Left ventricle myocardium inferior (tissue), 1 donor: ENCODE results near the gene ABI2. TPM values are rescaled to one million over a fixed set of nuclear protein-coding genes. Genes with fewer than 3 reads are reported as not detected.
"Not testable (repeated sequence)": the region's sequence is repeated elsewhere in the genome, so short reads cannot be mapped to it uniquely, and the experiment has no call there.

ENCODE experiments used
- DNase-seq: peaks from one replicate; pipeline ENCODE4 v3.0.0-alpha.2; 2020
- H3K27ac ChIP-seq: fragments of 200-600 bp; replicated peaks from 2 replicates; pipeline ENCODE4 v1.8.0; 2021
- H3K27me3 ChIP-seq: fragments of 200-600 bp; 2 replicates; pipeline ENCODE4 v1.8.0; 2021; ENCODE audit warnings: low read depth
- H3K36me3 ChIP-seq: fragments of 200-600 bp; 2 replicates; pipeline ENCODE4 v1.8.0; 2021
- H3K4me1 ChIP-seq: fragments of 200-600 bp; 2 replicates; pipeline ENCODE4 v1.8.0; 2021
- H3K4me3 ChIP-seq: fragments of 200-600 bp; 2 replicates; pipeline ENCODE4 v1.8.0; 2021; ENCODE audit warnings: mild to moderate bottlenecking, moderate library complexity
- H3K9me3 ChIP-seq: fragments of 200-600 bp; replicated peaks from 2 replicates; pipeline ENCODE4 v1.8.0; 2021
- intact Hi-C: fragments of 100-400 bp; cut with micrococcal nuclease; formaldehyde crosslinking; loops from one replicate; pipeline ENCODE4 v1.11.0; 2022
- total RNA-seq: library from RNA; stranded (reverse); fragmentation: NEBNext Ultra II Directional; extraction: Animal tissue kit (Norgen Biotek cat#: 25700); gene quantifications from one replicate; pipeline ENCODE4 v1.2.1, GENCODE V29; 2021
- TF ChIP-seq, protein P1 (sequence below): fragments of 200-600 bp; IDR thresholded peaks from 2 replicates; pipeline ENCODE4 v1.8.0; 2021; ENCODE audit warnings: antibody characterized with exemption, mild to moderate bottlenecking, borderline replicate concordance
- donor health status: DM: no; HTN: yes; CAD: no; lungs with severe emphysema.

Gene ABI2
- total RNA-seq, 1 donor from 2014 or later, result 63.1 TPM

DNA sequence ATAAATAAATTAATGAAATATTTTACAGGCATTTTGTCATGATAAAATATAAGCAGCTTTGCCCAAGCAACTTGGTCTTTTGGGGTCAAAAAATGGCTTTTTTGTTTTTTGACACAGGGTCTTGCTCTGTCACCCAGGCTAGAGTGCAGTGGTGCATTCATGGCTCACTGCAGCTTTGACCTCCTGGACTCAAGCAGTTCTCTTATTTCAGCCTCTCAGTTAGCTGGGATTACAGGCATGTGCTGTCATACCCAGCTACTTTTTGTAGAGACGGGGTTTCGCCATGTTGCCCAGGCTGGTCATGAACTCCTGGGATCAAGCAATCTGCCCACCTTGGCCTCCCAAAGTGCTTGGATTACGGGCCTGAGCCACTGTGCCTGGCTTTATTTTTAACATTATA is 51.0 kb downstream of the ABI2 start:
- no peak for DNase-seq
- no peaks in the 10 kb centered on the region for H3K36me3 ChIP-seq
- H3K4me3 ChIP-seq, result no peak overlapping the region
- no peaks in the 10 kb centered on the region for H3K4me1 ChIP-seq
- no peaks in the 10 kb centered on the region for H3K27me3 ChIP-seq
- H3K27ac ChIP-seq, result no peak overlapping the region
- TF ChIP-seq, protein P1, sequence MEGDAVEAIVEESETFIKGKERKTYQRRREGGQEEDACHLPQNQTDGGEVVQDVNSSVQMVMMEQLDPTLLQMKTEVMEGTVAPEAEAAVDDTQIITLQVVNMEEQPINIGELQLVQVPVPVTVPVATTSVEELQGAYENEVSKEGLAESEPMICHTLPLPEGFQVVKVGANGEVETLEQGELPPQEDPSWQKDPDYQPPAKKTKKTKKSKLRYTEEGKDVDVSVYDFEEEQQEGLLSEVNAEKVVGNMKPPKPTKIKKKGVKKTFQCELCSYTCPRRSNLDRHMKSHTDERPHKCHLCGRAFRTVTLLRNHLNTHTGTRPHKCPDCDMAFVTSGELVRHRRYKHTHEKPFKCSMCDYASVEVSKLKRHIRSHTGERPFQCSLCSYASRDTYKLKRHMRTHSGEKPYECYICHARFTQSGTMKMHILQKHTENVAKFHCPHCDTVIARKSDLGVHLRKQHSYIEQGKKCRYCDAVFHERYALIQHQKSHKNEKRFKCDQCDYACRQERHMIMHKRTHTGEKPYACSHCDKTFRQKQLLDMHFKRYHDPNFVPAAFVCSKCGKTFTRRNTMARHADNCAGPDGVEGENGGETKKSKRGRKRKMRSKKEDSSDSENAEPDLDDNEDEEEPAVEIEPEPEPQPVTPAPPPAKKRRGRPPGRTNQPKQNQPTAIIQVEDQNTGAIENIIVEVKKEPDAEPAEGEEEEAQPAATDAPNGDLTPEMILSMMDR, result no peak
- H3K9me3 ChIP-seq, result no peaks in the 10 kb centered on the region
- intact Hi-C loops, result no loop called here

DNA sequence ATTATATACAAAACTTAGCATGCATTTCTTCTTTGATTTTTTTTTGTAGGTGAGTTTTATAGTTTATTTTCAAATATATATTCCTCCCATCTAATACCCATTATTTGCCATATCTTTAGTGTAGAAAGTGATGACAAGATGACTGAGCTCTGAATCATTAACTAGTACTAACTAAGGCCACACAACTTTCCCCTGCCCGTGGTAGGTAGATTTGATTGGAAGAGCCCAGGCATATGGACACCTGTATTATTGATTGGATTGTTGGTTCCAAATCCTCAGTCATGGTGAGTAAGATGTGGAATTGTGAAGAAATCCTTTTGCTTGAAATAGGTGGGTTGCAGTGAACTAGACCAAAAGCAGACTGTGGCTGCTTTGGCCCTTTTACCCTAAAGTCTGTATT is 54.8 kb downstream of the ABI2 start:
- TF ChIP-seq, protein P1, result no peak
- intact Hi-C loops, result no loop called here
- H3K4me1 ChIP-seq, result no peaks in the 10 kb centered on the region
- no peaks in the 10 kb centered on the region for H3K36me3 ChIP-seq
- DNase-seq, result no peak
- H3K9me3 ChIP-seq, result no peaks in the 10 kb centered on the region
- H3K27me3 ChIP-seq, result no peaks in the 10 kb centered on the region
- no peak overlapping the region for H3K27ac ChIP-seq
- no peak overlapping the region for H3K4me3 ChIP-seq

DNA sequence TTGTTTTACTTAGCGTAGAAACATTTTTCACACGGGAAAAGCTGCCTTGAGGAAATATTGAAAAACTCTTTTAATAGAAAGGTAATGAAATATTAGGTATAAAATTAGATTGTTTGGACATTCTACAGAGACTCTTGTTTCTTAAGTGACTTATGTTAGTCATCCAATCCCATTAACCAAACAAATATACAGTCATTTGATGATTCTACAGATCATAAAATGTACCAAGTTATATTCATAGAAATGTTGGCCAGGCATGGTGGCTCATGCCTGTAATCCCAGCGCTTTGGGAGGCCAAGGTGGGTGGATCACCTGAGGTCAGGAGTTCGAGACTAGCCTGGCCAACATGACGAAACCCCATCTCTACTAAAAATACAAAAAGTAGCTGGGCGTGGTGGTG is 60.0 kb downstream of the ABI2 start:
- H3K4me3 ChIP-seq, H3K27ac ChIP-seq, H3K27me3 ChIP-seq, H3K4me1 ChIP-seq, H3K9me3 ChIP-seq, DNase-seq, intact Hi-C loops: not testable (repeated sequence)
- H3K36me3 ChIP-seq, result peaks cover 20% of the 10 kb centered on the region

DNA sequence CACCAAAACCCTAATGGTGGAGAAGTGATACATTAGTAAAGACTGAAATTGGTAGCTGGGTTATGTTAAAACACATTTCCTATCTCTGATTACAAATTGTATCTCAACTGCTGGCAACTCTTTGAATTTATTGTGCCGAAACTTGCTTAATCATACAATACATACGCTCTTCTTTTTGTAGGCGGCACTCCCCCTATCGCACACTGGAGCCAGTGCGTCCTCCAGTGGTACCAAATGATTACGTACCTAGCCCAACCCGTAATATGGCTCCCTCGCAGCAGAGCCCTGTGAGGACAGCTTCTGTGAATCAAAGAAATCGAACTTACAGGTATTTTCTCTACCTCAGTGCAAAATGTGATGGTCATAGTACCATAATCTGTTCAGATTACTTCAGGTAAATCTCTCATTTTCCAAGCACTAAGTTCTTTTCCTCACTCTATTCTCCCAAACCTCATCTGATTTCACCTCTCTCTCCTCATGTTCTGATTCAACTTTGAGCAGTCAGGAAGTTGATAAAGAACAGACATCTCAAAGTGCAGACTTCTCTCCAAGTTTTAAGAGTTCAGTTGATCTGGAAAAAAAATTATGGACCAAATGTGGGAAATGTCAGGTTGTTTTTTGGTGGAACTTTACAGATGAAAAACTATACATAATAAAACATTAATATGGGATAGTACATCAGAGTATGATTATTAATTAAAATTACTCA is 66.5 kb downstream of the ABI2 start:
- intact Hi-C loops, result no loop called here
- peaks cover 7% of the 10 kb centered on the region for H3K4me1 ChIP-seq
- H3K36me3 ChIP-seq, result peaks cover 42% of the 10 kb centered on the region

DNA sequence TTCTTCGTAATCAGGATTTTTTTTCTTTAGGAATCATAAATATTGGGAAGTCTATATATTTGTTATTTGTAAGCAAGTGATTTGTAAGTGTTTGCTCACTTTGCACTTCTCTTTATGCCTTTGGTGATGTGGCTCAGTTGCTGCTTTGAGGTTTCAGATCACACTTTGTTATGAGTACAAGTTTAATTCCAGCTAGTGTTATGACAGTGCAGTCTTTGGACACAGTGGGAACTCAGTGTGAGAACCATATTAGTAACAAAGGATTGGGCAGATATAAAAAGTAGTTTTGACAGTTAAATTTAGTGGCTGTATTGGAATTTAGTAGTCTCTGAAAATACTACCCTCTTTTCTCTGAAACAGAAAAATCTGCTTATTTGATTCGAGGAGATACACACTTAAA is 67.7 kb downstream of the ABI2 start:
- no peak overlapping the region for H3K27ac ChIP-seq
- H3K27me3 ChIP-seq, result no peaks in the 10 kb centered on the region
- no peak for DNase-seq
- TF ChIP-seq, protein P1, result no peak
- H3K36me3 ChIP-seq, result peaks cover 38% of the 10 kb centered on the region
- H3K9me3 ChIP-seq, result no peaks in the 10 kb centered on the region
- intact Hi-C loops, result no loop called here
- no peak overlapping the region for H3K4me3 ChIP-seq
- peaks cover 7% of the 10 kb centered on the region for H3K4me1 ChIP-seq

More for the DNA sequence above, 66.5 kb downstream of the ABI2 start:
- TF ChIP-seq, protein P1, result no peak
- no peaks in the 10 kb centered on the region for H3K27me3 ChIP-seq
- H3K9me3 ChIP-seq, result no peaks in the 10 kb centered on the region
- DNase-seq, result no peak
- no peak overlapping the region for H3K27ac ChIP-seq
- H3K4me3 ChIP-seq, result no peak overlapping the region

DNA sequence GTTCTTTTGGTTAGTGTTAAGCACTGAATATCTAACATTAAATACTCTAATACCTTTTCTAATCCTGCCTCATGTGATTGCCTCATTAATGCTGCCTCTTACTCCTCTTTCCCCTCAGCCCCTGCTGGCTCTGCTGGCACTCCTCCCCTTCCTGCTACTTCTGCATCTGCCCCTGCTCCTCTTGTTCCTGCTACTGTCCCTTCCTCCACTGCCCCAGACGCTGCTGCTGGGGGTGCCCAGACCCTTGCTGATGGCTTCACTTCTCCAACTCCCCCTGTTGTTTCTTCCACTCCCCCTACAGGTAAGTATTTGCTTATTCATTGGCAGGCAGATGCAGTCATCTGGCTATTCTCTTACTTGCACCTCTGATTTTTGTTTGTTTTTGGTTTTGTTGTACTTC is 68.5 kb downstream of the ABI2 start:
- H3K4me1 ChIP-seq, result peaks cover 7% of the 10 kb centered on the region
- no peak overlapping the region for H3K27ac ChIP-seq
- H3K9me3 ChIP-seq, result no peaks in the 10 kb centered on the region
- intact Hi-C loops, result no loop called here
- H3K4me3 ChIP-seq, result no peak overlapping the region
- H3K36me3 ChIP-seq, result peaks cover 30% of the 10 kb centered on the region
- no peaks in the 10 kb centered on the region for H3K27me3 ChIP-seq
- DNase-seq, result no peak
- TF ChIP-seq, protein P1, result peak; percentile 42
